Omental fat pad (tissue), 4 donors: ENCODE measurements around the gene GPC3. TPM values are rescaled to one million over a fixed set of nuclear protein-coding genes. Genes with fewer than 3 reads are reported as not detected.
"Not testable (repeated sequence)": the region's sequence is repeated elsewhere in the genome, so short reads cannot be mapped to it uniquely, and the experiment has no call there.

ENCODE experiments used
- ATAC-seq: fragments of 150-250 bp; one replicate; pipeline ENCODE4 v1.9.1; 2016; ENCODE audit warnings: mild to moderate bottlenecking, moderate library complexity; ENCODE audit not compliant: low FRiP score
- DNase-seq: peaks from one replicate; pipeline ENCODE4 v3.0.0-alpha.2; 2019; ENCODE audit warnings: low spot score
- CTCF ChIP-seq, 3 donors: fragments of 450-650 bp; IDR thresholded peaks; one replicate each; pipeline ENCODE4 v1.5.1; 2016 to 2017; ENCODE audit warnings: antibody characterized with exemption in 3 of 3, mild to moderate bottlenecking in 3 of 3, moderate library complexity in 2 of 3
- total RNA-seq, 4 donors: library from RNA; depleted of rRNA; stranded (reverse); fragments of >200 nt; gene quantifications; one replicate each; pipeline ENCODE4 v1.1.0, GENCODE V29; 2016

The GPC3 gene
- total RNA-seq, 4 donors from 2014 or later, result 48.9 to 146 (median 77.1) TPM

DNA sequence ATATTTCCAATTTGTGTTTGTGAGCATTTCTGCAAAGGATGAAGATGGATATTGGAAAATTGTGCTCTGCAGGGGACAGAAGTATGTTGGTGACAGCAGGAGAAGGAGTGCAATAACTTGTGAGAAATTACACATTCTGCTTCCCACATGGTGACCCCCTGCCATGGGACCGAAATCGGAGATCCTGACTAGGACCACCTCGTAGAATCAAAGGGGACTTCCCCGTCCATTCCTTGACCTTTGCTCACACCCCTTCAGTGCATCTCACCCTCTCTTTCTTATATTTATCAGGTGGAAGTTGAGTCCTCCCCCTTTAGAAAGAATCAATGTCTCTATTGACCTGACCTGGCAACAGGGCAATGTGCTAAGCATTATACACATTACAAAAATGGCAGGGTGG lies 451.2 kb downstream of the GPC3 start:
- ATAC-seq (no peak), DNase-seq (no peak)
- TF ChIP-seq CTCF (IDR thresholded peaks at IDR 0.05), result no peak

DNA sequence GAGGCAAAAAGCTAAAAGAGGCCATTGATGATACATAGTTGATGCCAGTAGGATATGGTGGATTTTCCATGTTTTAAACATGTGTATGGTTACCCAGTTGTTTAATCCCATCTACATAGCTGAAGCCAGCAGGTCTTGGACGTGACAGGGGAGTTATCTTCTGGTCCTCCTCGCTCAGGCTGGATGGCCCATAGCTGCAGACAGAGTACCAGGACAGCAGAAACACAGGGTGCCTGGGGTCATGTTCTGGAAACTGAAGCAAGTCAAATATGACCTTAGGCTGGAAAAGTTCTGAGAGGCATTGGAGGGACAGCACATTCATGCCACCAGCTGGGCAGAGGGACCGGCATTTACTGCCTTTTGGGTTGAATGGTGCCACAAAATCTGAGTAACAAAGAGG lies 452.1 kb downstream of the GPC3 start:
- DNase-seq, result no peak
- TF ChIP-seq CTCF (IDR thresholded peaks at IDR 0.05), result no peak
- no peak for ATAC-seq

DNA sequence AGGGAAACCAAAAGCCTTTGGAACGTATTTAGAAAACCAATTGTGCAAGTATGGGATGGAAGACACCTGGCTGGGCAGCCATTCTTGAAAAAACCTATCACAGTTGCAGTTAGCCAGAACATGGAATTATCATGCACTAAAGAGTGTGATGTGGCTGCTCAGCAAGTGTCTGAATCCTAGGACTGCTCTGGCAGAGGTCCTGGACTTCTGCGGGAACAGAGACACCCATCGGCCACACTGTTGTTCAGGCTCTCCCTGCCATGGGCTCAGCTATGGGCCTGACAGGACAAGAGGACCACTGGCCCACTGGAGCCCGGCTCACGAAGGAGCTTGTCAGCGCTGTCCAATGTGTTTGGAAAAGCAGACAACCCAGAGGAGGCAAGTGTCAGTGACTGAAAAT lies 454.4 kb downstream of the GPC3 start:
- DNase-seq (no peak), ATAC-seq (no peak)
- no peak for TF ChIP-seq CTCF (IDR thresholded peaks at IDR 0.05)

DNA sequence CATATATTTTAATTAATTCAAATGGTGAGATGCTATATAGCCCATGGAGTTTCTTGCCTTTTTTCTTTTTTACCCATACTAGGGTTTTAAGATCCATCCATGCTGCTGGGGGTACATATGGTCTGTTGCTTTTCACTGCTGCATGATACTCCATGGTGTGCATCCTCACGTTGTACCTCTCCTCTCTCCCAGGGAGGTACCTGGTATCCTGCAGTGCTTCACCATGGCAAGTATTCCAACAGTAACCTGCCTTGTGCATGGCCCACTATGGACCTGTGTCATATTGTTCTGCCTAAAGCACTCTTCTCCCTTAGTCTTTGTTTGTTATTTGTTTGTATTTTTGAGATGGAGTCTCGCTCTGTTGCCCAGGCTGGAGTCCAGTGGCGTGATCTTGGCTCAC lies 455.8 kb downstream of the GPC3 start:
- no peak for TF ChIP-seq CTCF (IDR thresholded peaks at IDR 0.05)
- DNase-seq (no peak), ATAC-seq (no peak)

DNA sequence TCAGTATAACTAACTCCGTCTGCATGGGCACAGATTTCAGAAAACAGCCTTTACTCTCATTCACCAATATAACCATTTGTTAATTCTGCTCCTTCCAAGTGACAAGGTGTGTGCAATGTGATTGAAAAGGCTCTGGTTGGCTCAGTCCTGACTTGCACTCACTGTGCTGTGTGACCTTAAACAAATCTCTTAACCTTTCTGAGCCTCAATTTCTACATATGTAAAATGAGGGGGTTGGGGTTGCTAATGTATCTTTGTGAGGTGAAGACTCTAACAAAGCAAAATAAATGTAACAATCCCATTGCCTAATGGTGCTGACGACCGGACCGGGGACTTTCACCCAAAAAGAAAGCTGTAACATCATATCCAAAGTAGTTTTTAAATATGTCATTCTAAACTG lies 457.6 kb downstream of the GPC3 start:
- no peak for ATAC-seq
- TF ChIP-seq CTCF (IDR thresholded peaks at IDR 0.05), result no peak
- DNase-seq, result no peak

DNA sequence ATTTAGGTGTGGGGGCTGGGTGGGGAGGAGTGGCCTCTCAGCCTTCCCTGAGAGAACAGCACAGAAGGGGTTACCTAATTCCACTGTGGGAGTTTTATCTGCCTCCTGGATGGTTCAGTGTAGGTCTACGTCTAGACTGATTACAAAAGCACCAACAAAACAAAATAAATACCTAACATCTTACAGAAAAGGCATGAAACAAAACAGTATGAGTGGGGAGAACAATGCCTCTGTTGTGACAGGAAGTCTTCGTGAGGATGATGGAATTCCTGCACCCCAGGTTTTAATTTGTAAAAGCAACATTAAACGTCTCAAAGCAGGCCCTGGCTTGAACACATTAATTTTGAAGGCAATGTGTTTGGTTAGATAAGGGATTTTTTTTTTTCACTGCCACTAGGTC lies 458.0 kb downstream of the GPC3 start:
- DNase-seq (no peak), ATAC-seq (no peak)
- TF ChIP-seq CTCF (IDR thresholded peaks at IDR 0.05), result no peak

- ATAC-seq, result not testable (repeated sequence)
Measured at GRCh38 chrX:133526773-133527172, 458.6 kb downstream of the GPC3 start.

GRCh38 chrX:133523526-133523925 lies 461.9 kb downstream of the GPC3 start:
- no peak for TF ChIP-seq CTCF (IDR thresholded peaks at IDR 0.05)
- ATAC-seq, result no peak
- no peak for DNase-seq

More at GRCh38 chrX:133526773-133527172, 458.6 kb downstream of the GPC3 start:
- not testable (repeated sequence) for DNase-seq
